Activated CD8-positive, alpha-beta T cell treated with anti-CD3 and anti-CD28 coated beads, Interleukin-2, amount 10 ng/mL, durations not matched to agents 7 days and 5 days (primary cell): Measurements from ENCODE around the gene EFHD2. TPM values are rescaled to one million over a fixed set of nuclear protein-coding genes. Genes with fewer than 3 reads are reported as not detected.

Experiments
- ATAC-seq: fragments of 150-1000 bp; cut with Tn5 transposase; one replicate; pipeline ENCODE4 v1.10.0; 2021; ENCODE audit warnings: moderate library complexity
- CTCF ChIA-PET: fragments of 350-600 bp; sonication (Branson Sonifier 250); formaldehyde crosslinking; loops from one replicate; lab custom pipeline; 2021; ENCODE audit warnings: antibody characterized with exemption; lab: Charles Lee
- POLR2A ChIA-PET: fragments of 350-600 bp; sonication (Branson Sonifier 250); formaldehyde crosslinking; loops from one replicate; lab custom pipeline; 2021; ENCODE audit warnings: antibody characterized with exemption; lab: Charles Lee
- DNase-seq: peaks from one replicate; pipeline ENCODE4 v3.0.0-alpha.2; 2020
- H3K27ac Mint-ChIP-seq: one replicate; pipeline ENCODE4 v1.8.0; 2021; ENCODE audit warnings: mild to moderate bottlenecking, mixed read lengths
- H3K27me3 Mint-ChIP-seq: one replicate; pipeline ENCODE4 v1.8.0; 2021; ENCODE audit warnings: low read depth, mixed read lengths
- H3K36me3 Mint-ChIP-seq: one replicate; pipeline ENCODE4 v1.8.0; 2021; ENCODE audit warnings: low read depth, mixed read lengths
- H3K4me1 Mint-ChIP-seq: one replicate; pipeline ENCODE4 v1.8.0; 2021; ENCODE audit warnings: low read depth, mixed read lengths
- H3K4me3 Mint-ChIP-seq: one replicate; pipeline ENCODE4 v1.8.0; 2021; ENCODE audit warnings: mild to moderate bottlenecking, mixed read lengths
- H3K9me3 Mint-ChIP-seq: one replicate; pipeline ENCODE4 v1.8.0; 2022; ENCODE audit warnings: mixed read lengths; ENCODE audit not compliant: insufficient read depth
- total RNA-seq, 2 experiments: library from RNA; stranded (reverse); gene quantifications; one replicate each; pipeline ENCODE4 v1.2.3, GENCODE V29; 2021

EFHD2 gene, protein sequence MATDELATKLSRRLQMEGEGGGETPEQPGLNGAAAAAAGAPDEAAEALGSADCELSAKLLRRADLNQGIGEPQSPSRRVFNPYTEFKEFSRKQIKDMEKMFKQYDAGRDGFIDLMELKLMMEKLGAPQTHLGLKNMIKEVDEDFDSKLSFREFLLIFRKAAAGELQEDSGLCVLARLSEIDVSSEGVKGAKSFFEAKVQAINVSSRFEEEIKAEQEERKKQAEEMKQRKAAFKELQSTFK
- 10 to 100 TPM; 71.0 to 71.8 TPM for total RNA-seq

DNA sequence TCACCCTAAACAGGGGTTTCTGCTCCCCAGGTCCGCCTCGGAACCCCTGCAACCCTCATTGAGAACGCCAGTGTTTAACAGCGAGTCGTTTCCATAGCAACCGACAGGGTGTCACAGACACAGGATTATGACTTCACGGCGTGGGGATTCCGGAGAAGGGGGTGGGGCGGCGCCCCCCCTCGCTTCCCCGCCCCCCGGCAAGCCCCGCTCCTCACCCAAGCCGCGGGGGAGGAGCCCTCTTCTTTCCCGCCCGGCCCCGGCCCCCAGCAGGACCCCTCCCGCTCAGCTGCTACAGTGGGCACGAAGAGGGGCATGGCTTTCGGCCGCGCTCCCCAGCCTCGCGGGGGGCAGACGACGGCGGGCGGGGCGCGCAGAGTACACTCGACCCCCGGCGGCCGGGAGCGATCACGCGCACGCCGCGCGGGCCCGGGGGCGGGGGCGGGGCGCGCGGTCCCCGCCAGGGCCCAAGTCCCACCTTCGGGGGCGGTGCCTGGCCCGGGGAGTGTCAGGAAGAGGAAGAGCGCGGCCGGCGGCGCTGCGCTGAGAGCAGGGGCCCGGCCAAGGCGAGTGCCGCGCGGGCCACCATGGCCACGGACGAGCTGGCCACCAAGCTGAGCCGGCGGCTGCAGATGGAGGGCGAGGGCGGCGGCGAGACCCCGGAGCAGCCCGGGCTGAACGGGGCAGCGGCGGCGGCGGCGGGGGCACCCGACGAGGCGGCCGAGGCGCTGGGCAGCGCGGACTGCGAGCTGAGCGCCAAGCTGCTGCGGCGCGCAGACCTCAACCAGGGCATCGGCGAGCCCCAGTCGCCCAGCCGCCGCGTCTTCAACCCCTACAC, at the start of gene EFHD2:
Gene EFHD2, plus strand, starts transcription at position 501 of the 835 bp plus-strand sequence. Its CDS starts 84 bp downstream, at position 585.
- no peaks in the 10 kb centered on the region for H3K9me3 Mint-ChIP-seq
- H3K4me3 Mint-ChIP-seq = peak within 1 kb of the TSS; percentile 89
- CTCF ChIA-PET = interaction anchor here (1.1 kb wide), 1 partner anchor 86 kb away, joined by 3 read pairs; no protein-coding TSS in a partner anchor
- ATAC-seq (peak; percentile 86), DNase-seq (peak; percentile 86)
- H3K27me3 Mint-ChIP-seq = peaks cover 28% of the 10 kb centered on the region
- H3K4me1 Mint-ChIP-seq = peaks cover 34% of the 10 kb centered on the region
- POLR2A ChIA-PET = interaction anchor here (0.6 to 1.4 kb wide), 2 partner anchors 63 to 313 kb away, joined by 5 read pairs; no protein-coding TSS in a partner anchor
- peak within 1 kb of the TSS; percentile 89 for H3K27ac Mint-ChIP-seq
- peaks cover 27% of the 10 kb centered on the region for H3K36me3 Mint-ChIP-seq

DNA sequence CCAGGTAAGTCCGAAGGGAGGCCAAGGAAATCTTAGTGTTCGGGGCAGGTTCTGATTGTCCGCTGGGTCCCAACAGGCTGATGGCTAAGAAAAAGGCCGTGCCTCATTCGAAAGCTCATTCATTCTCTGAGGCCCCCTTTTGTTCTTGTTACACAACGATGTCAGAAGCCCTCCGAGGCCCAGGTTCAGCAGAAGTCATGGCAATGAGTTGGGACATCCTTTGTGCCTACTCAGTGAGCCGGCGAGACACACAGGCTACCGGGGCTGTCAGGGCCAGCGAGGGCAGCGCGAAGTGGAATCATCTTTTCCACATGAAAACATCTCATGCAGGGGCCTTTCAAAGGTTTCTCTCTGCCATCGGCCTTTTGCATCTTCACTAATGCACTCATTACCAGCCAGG, 49.0 kb upstream of the EFHD2 start:
- H3K36me3 Mint-ChIP-seq = no peaks in the 10 kb centered on the region
- no peak overlapping the region for H3K27ac Mint-ChIP-seq
- CTCF ChIA-PET = interaction anchor here (0.7 to 1.8 kb wide), 2 partner anchors 9 to 37 kb away, joined by 3 to 4 read pairs; no protein-coding TSS in a partner anchor
- POLR2A ChIA-PET = no interaction called here
- ATAC-seq (no peak), DNase-seq (no peak)
- no peak overlapping the region for H3K4me3 Mint-ChIP-seq
- H3K4me1 Mint-ChIP-seq = peaks cover 4% of the 10 kb centered on the region
- no peaks in the 10 kb centered on the region for H3K9me3 Mint-ChIP-seq
- peaks cover 14% of the 10 kb centered on the region for H3K27me3 Mint-ChIP-seq

DNA sequence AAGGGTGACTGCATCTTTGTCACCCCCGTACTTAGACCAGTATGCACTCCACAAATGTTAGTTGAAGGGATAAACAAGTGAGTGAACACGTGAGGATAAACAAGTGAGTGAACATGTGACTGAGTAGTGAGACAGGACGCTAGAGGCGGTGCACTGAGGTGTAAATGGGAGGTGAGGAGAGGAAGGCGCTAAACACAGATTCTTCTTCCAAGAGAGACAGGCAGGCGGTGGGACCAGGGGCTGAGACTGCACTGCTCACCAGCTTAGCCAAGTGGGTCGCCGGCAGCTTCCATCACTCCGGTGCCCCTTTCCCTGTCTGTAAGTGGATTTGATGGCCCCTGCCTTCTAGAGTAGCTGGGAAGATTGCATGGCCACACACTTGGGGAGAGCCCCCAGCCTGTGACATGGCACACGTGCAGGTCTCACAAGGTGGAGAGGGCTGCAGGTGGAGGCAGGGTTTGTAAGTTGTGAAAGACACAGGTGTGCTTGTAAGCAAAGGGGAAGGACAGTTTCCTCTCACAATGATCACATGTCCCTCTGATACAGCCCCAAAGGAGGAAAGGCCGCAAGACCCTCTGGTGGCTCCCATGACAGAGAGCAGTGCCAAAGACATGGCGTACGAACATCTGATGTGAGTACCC, 47.5 kb upstream of the EFHD2 start:
- no peaks in the 10 kb centered on the region for H3K9me3 Mint-ChIP-seq
- ChIA-PET CTCF (interaction anchor here (1.0 to 1.8 kb wide), 2 partner anchors 39 to 69 kb away, joined by 3 to 4 read pairs; no protein-coding TSS in a partner anchor), POLR2A (no interaction called here)
- DNase-seq (no peak), ATAC-seq (no peak)
- H3K4me3 Mint-ChIP-seq = no peak overlapping the region
- no peak overlapping the region for H3K27ac Mint-ChIP-seq
- peaks cover 12% of the 10 kb centered on the region for H3K27me3 Mint-ChIP-seq
- no peaks in the 10 kb centered on the region for H3K4me1 Mint-ChIP-seq
- H3K36me3 Mint-ChIP-seq = no peaks in the 10 kb centered on the region

DNA sequence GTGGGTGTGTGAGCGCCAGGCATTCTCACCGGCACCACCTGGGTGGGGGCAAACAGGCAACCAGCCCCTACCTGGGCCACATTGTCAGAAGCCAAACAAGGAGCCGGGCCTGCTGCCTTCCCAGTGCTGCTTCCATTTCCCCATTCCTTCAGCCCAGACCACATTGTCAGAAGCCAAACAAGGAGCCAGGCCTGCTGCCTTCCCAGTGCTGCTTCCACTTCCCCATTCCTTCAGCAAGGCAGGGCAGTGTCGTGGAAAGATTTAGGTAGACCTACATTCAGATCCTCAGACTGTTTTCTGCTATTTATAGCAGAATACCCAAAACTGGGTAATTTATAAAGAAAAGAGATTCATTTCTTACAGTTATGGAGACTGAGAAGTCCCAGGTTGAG, 47.0 kb upstream of the EFHD2 start:
- ATAC-seq = no peak
- H3K27me3 Mint-ChIP-seq = peaks cover 12% of the 10 kb centered on the region
- CTCF ChIA-PET = interaction anchor here (0.9 kb wide), 1 partner anchor 39 kb away, joined by 4 read pairs; no protein-coding TSS in a partner anchor
- POLR2A ChIA-PET = no interaction called here
- DNase-seq = no peak
- no peaks in the 10 kb centered on the region for H3K9me3 Mint-ChIP-seq
- H3K4me3 Mint-ChIP-seq = no peak overlapping the region
- no peak overlapping the region for H3K27ac Mint-ChIP-seq
- H3K4me1 Mint-ChIP-seq = no peaks in the 10 kb centered on the region
- H3K36me3 Mint-ChIP-seq = no peaks in the 10 kb centered on the region

DNA sequence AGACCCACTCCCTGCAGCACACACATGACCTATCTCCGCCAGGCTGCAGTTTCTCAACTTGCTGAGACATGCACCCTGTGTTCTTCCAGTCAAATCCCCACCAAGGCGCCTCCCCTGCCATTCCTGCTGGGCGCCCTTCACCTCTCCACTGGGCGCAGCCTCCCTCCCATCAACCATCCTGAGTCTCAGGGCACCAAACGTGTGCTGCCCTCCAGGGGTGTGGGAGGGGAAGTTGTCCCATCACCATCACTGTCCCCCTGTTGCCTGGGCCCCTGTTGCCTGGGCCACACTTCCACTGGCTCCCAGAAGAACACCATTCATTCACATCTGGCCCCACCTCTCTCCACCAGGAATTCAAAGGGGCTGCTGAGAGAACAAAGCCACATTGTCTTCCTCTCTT, 44.9 kb upstream of the EFHD2 start:
- ATAC-seq (peak; percentile 39), DNase-seq (no peak)
- H3K4me1 Mint-ChIP-seq = no peaks in the 10 kb centered on the region
- peaks cover 15% of the 10 kb centered on the region for H3K27me3 Mint-ChIP-seq
- H3K4me3 Mint-ChIP-seq = no peak overlapping the region
- no peak overlapping the region for H3K27ac Mint-ChIP-seq
- H3K36me3 Mint-ChIP-seq = no peaks in the 10 kb centered on the region
- POLR2A ChIA-PET = no interaction called here
- CTCF ChIA-PET = no interaction called here
- H3K9me3 Mint-ChIP-seq = no peaks in the 10 kb centered on the region

DNA sequence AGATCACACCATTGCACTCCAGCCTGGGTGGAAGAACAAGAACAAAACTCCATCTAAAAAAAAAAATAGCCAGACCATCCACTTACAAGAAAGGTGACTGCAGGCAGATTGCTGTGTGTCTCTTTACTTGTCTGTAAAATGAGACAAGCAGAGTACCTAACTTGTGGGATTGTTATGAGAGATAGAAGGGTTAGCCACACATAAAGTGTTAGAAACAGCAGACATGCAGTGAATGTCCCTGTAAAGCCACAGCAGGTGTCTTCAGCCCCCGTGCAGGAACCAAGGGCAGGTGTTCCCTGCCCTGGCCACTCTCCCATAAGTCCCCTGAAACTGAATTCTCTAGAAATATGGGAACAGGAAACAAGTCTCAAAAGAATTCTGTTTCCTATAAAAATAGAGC, 40.8 kb upstream of the EFHD2 start:
- Mint-ChIP-seq H3K27ac (no peak overlapping the region), H3K4me3 (no peak overlapping the region), H3K4me1 (no peaks in the 10 kb centered on the region), H3K27me3 (peaks cover 15% of the 10 kb centered on the region), H3K9me3 (no peaks in the 10 kb centered on the region), H3K36me3 (no peaks in the 10 kb centered on the region)
- POLR2A ChIA-PET = no interaction called here
- CTCF ChIA-PET = no interaction called here
- DNase-seq = no peak
- ATAC-seq = no peak

DNA sequence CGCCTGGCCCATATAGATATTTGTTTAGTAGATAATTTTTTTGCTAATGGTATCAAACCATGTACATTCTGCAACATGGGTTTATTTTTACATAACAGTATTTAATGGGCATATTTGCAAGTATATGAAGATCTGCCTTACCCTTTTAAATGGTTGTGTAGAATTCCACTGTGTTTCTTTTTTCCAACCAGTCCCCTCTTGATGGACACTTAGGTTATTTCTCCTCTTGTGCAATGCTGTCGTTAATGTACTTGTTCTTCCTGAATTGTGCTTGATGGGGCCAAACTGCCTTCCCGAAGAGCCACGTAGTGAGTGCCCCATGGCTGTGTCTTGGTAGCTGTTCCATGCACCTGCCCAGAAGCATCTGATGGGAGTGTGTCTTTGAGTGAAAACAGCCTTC, 39.4 kb upstream of the EFHD2 start:
- no peaks in the 10 kb centered on the region for H3K9me3 Mint-ChIP-seq
- no peak overlapping the region for H3K27ac Mint-ChIP-seq
- ATAC-seq (no peak), DNase-seq (no peak)
- H3K27me3 Mint-ChIP-seq = peaks cover 10% of the 10 kb centered on the region
- no peaks in the 10 kb centered on the region for H3K4me1 Mint-ChIP-seq
- no peak overlapping the region for H3K4me3 Mint-ChIP-seq
- ChIA-PET CTCF (no interaction called here), POLR2A (no interaction called here)
- no peaks in the 10 kb centered on the region for H3K36me3 Mint-ChIP-seq

DNA sequence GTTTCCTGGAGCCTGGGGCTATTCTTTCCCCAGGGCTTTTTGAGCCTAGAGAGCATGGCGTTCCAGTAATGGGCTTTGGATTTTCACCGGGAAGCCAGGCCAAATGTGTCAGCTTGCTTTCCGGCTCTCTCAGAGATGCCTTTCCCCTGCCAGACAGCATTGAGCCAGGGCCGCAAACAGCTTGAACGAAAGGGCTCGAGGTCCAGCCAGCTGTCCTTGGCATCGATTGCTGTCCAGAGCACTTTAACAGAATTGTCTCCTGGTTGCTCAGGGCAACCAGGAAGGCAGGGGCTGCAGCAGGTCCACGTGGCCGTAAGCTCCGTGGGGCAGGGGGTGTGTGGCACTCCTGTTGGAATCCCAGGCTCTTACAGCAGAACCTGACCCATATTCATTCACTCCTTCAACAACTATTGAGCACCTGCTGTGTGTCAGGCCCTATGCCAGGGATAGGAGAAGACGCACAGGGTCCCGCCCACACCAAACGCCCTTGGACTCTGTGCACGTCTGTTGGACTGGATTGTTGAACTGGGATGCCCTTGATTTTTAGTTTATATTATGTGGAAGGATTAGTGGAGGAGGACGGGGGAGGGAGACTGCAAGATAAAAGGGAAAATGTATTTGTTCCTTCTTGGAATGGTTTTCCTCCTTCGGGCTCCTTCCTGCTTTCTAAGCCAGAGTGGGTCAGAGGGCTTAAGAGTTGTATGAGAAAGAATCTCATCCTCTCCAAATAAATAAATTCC, 38.7 kb upstream of the EFHD2 start:
- CTCF ChIA-PET = no interaction called here
- no peak for ATAC-seq

DNA sequence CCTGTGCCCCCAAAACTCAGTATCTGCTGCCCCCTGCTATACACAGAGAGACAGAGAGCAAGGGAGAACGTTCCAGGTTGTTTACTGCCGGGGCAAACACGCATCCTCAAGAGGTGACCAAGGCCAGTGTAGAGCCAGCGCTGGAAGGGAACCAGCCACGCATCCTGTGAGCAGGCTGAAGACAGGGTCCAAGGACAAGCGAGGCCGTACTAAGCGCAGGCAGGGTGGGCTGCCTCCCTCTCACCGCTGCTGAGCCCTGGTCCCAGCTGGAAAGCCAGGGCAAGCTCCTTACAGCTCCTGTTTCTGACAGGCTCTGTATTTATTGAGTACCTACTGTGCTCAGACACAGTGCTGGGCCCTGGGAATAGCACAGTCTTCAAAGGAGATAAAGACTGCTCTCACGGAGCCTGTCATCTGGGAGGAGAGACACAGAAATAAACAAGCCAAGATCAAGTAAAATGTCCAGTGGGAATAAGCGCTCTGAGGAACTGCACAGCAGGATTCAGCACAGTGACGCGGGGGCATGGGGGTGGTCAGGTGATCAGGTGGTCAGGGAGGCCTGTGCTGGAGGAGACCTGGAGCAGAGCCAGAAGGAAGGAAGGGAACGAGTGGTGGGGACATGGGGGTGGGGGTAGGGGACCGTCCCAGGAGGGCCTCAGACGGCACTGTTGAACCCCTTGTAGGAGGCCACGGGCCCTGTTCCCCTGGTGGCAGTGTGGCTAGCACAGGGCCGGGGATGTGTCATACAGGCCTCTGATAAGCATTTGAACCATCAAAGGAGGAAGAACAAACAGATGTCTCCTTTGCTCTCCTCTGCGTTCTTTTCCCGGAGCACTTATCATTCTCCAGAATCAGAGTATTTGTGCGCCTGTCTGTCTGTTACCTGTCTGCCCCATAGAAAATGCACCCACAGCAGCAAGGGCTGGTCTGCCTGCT, 37.8 kb upstream of the EFHD2 start:
- CTCF ChIA-PET = interaction anchor here (1.3 kb wide), 1 partner anchor 59 kb away, joined by 3 read pairs; no protein-coding TSS in a partner anchor
- H3K36me3 Mint-ChIP-seq = no peaks in the 10 kb centered on the region
- POLR2A ChIA-PET = no interaction called here
- DNase-seq (no peak), ATAC-seq (no peak)
- no peak overlapping the region for H3K4me3 Mint-ChIP-seq
- no peaks in the 10 kb centered on the region for H3K4me1 Mint-ChIP-seq
- H3K9me3 Mint-ChIP-seq = no peaks in the 10 kb centered on the region
- H3K27ac Mint-ChIP-seq = no peak overlapping the region
- H3K27me3 Mint-ChIP-seq = peaks cover 6% of the 10 kb centered on the region

More for the DNA sequence above, 38.7 kb upstream of the EFHD2 start:
- no peak for DNase-seq
- H3K4me3 Mint-ChIP-seq = no peak overlapping the region
- H3K9me3 Mint-ChIP-seq = no peaks in the 10 kb centered on the region
- POLR2A ChIA-PET = no interaction called here
- H3K36me3 Mint-ChIP-seq = no peaks in the 10 kb centered on the region
- no peaks in the 10 kb centered on the region for H3K4me1 Mint-ChIP-seq
- peaks cover 10% of the 10 kb centered on the region for H3K27me3 Mint-ChIP-seq
- no peak overlapping the region for H3K27ac Mint-ChIP-seq

DNA sequence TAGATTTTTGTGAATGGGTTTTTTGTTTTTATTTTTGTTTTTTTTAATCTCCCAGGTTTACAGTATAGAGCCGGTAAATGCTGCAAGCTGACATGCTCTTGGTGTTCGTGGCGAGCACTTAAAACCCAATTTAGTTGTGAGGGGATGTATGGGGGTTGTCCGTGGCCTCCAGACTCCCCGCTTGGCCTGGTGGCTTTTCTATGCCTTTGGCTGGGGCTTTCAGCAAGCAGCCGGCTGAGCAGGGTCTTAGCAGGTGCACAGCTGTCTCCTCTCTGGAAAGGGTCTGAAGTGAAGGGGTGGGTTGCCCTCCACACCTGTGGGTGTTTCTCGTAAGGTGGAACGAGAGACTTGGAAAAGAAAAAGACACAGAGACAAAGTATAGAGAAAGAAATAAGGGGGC, 31.0 kb upstream of the EFHD2 start:
- ChIA-PET CTCF (no interaction called here), POLR2A (no interaction called here)
- no peak for ATAC-seq
- H3K4me1 Mint-ChIP-seq = no peaks in the 10 kb centered on the region
- H3K9me3 Mint-ChIP-seq = no peaks in the 10 kb centered on the region
- H3K36me3 Mint-ChIP-seq = no peaks in the 10 kb centered on the region
- H3K27ac Mint-ChIP-seq = no peak overlapping the region
- H3K4me3 Mint-ChIP-seq = no peak overlapping the region
- H3K27me3 Mint-ChIP-seq = peaks cover 7% of the 10 kb centered on the region
- no peak for DNase-seq
